ENCODE data around the gene RHOJ.

RHOJ gene

DNA sequence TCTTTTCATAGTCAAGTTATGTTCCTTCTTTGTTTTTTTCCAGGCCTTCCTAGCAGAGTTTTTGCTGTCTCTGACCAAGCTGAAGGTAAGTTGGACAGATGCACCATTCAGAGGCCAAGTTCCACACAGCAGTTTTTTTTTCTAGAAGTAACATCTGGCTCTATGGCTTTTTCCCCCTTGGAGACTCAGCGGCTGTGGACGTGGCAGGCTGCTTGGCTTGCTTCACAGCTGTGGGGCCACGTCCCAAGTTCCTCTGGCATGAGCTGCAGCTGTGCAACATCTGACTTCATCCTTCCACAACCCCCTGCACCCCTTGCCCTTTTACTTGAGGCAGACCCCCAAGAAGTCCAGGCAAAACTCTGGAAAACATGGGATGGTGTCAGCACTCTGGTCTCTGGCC lies 24.2 kb upstream of the RHOJ start:
- H3K4me1 ChIP-seq (ENCODE audit: control insufficient read depth, insufficient read depth, low read length), result peaks cover 1% of the 10 kb centered on the region; the same call in 1 of the 2 replicates
- no peaks in the 10 kb centered on the region for H3K27me3 ChIP-seq (ENCODE audit: control insufficient read depth, insufficient read depth, low read length)
- H3K36me3 ChIP-seq (ENCODE audit: control insufficient read depth, insufficient read depth, low read length), result no peaks in the 10 kb centered on the region
- 0 out of 2 replicates have a peak, but pooled peaks cover 5% of the 10 kb centered on the region for H3K9me3 ChIP-seq (ENCODE audit: control insufficient read depth, insufficient read depth, low read depth, low read length)
- H3K27ac ChIP-seq (ENCODE audit: low read depth, low read length), result no peak overlapping the region
- no peak overlapping the region for H3K4me3 ChIP-seq (ENCODE audit: low read depth, low read length)
- no peak overlapping the region for H3K9ac ChIP-seq (ENCODE audit: low read length)

DNA sequence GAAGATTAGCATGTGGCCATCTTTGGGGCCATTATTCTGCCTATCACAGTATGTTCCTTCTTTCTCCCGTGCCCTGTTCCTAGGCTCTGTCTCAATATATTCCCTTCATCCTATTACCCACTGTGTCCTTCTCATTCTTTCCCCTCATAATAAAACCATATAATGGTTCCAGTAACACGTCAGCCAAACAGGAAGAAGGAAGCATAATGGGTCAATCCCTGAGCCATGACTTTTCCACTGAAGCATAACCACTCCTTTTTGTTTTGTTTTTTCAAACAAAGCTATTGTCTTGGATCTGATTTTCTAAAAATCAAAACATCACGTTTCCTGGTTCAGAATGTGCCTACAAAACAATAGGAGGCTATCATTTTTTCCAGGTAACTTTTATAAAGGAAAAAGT lies 21.3 kb upstream of the RHOJ start:
- no peak overlapping the region for H3K9ac ChIP-seq (ENCODE audit: low read length)
- no peaks in the 10 kb centered on the region for H3K4me1 ChIP-seq (ENCODE audit: control insufficient read depth, insufficient read depth, low read length)
- no peaks in the 10 kb centered on the region for H3K36me3 ChIP-seq (ENCODE audit: control insufficient read depth, insufficient read depth, low read length)
- H3K27me3 ChIP-seq (ENCODE audit: control insufficient read depth, insufficient read depth, low read length), result no peaks in the 10 kb centered on the region
- 0 out of 2 replicates have a peak, but pooled peaks cover 5% of the 10 kb centered on the region for H3K9me3 ChIP-seq (ENCODE audit: control insufficient read depth, insufficient read depth, low read depth, low read length)
- H3K27ac ChIP-seq (ENCODE audit: low read depth, low read length), result no peak overlapping the region
- no peak overlapping the region for H3K4me3 ChIP-seq (ENCODE audit: low read depth, low read length)

DNA sequence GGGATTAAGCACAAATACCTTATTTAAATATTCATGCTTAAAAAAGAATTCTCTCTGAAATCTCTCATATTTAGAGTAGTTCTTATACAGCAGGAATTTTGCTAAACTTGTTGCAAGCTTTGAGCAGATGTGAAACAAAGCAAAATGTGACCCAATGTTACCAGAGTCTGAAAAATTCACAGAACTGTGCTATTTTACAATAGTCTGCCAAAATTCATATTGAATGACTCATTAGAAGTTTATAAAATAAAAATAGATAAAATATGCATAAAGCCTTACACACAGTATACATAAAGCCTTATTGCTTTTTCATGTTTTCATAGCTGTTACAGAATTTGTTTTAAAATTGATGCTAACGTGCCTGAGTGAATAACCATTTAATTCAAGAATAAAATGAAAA lies 17.8 kb upstream of the RHOJ start:
- Histone ChIP-seq H3K4me1 (ENCODE audit: control insufficient read depth, insufficient read depth, low read length) (no peaks in the 10 kb centered on the region), H3K4me3 (ENCODE audit: low read depth, low read length) (no peak overlapping the region), H3K36me3 (ENCODE audit: control insufficient read depth, insufficient read depth, low read length) (no peaks in the 10 kb centered on the region), H3K9me3 (ENCODE audit: control insufficient read depth, insufficient read depth, low read depth, low read length) (0 out of 2 replicates have a peak, but pooled peaks cover 5% of the 10 kb centered on the region), H3K27me3 (ENCODE audit: control insufficient read depth, insufficient read depth, low read length) (no peaks in the 10 kb centered on the region), H3K27ac (ENCODE audit: low read depth, low read length) (no peak overlapping the region), H3K9ac (ENCODE audit: low read length) (no peak overlapping the region)

GRCh38 chr14:63191211-63191610 lies 13.0 kb upstream of the RHOJ start:
- H3K4me1 ChIP-seq (ENCODE audit: control insufficient read depth, insufficient read depth, low read length), result no peaks in the 10 kb centered on the region
- H3K27me3 ChIP-seq (ENCODE audit: control insufficient read depth, insufficient read depth, low read length), result no peaks in the 10 kb centered on the region
- no peak overlapping the region for H3K27ac ChIP-seq (ENCODE audit: low read depth, low read length)
- H3K4me3 ChIP-seq (ENCODE audit: low read depth, low read length), result no peak overlapping the region
- peaks cover 6% of the 10 kb centered on the region for H3K9me3 ChIP-seq (ENCODE audit: control insufficient read depth, insufficient read depth, low read depth, low read length)
- H3K9ac ChIP-seq (ENCODE audit: low read length), result no peak overlapping the region
- H3K36me3 ChIP-seq (ENCODE audit: control insufficient read depth, insufficient read depth, low read length), result no peaks in the 10 kb centered on the region

DNA sequence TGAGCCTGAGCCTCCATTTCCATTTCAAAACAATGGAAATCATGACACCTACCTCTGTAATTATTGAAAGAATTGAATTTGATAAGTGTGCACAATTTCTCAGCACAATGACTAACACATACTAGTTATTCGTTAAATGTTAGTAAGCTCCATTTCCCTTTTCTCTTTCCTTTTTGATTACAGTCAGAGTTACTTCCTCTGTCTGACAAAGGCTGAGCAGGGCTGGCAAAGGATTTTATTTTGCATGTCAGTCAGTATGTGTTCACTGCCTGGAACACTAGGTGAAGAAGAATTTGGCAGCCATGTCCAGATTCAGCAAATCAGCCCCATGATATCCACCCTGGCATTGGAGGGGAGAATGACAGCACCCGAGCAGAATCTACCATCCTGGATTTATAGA lies 12.2 kb upstream of the RHOJ start:
- Histone ChIP-seq H3K4me1 (ENCODE audit: control insufficient read depth, insufficient read depth, low read length) (no peaks in the 10 kb centered on the region), H3K27ac (ENCODE audit: low read depth, low read length) (no peak overlapping the region), H3K9me3 (ENCODE audit: control insufficient read depth, insufficient read depth, low read depth, low read length) (peaks cover 6% of the 10 kb centered on the region), H3K27me3 (ENCODE audit: control insufficient read depth, insufficient read depth, low read length) (no peaks in the 10 kb centered on the region), H3K36me3 (ENCODE audit: control insufficient read depth, insufficient read depth, low read length) (no peaks in the 10 kb centered on the region), H3K4me3 (ENCODE audit: low read depth, low read length) (no peak overlapping the region), H3K9ac (ENCODE audit: low read length) (no peak overlapping the region)

DNA sequence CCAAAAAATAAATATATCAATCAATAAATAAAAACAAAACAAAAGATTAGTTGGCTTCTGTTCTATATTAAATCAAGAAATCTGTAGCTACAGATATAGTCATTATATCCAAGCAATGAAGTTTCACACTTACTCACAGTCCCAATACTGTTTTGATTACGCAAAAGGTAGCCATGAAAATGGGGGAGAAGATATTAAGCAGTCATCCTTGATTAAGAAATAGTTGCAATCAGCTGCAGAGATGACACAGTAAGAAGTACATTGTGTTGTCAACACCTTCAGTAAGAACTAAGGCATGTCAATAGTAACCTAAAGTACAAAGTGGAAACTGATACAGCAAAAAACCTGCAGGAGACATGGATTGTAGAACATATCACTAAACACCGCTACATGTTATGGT lies 11.0 kb upstream of the RHOJ start:
- H3K9me3 ChIP-seq (ENCODE audit: control insufficient read depth, insufficient read depth, low read depth, low read length), result peaks cover 6% of the 10 kb centered on the region
- H3K9ac ChIP-seq (ENCODE audit: low read length), result no peak overlapping the region
- no peaks in the 10 kb centered on the region for H3K27me3 ChIP-seq (ENCODE audit: control insufficient read depth, insufficient read depth, low read length)

DNA sequence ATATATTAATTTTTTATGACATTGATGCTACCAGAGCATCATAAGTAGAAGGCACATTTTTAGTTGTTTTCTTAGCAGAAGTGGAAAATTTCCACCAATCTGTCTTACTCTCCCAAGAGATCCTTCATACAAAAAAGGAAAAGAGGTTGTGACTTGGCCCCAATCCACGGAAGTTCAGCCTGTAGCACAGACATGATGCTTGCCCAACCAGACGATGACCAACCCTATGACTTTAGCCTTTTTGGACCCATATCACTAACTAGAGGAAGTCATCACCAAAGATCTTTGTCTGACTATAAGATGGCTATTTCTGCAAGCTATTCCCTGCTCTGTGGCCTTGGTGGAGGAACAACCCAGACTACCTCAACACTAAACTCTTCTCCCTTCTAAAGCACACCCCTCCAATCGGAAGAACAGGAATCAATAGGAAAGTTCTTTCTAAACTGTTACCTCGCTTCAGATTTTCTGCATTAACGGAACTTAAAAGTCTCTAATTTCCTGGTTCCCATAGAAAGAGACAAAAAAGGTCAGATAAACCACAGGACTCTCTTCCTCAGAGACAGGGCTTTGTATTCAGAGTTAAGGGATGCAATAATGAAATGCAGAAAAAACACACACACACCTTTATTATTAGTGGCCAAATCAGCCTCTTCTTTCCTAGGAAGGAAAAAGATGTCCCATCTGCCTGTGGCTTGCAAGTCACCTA lies 4.1 kb upstream of the RHOJ start:
- H3K4me3 ChIP-seq (ENCODE audit: low read depth, low read length), result no peak overlapping the region
- H3K4me1 ChIP-seq (ENCODE audit: control insufficient read depth, insufficient read depth, low read length), result peaks cover 12% of the 10 kb centered on the region
- H3K9ac ChIP-seq (ENCODE audit: low read length), result no peak overlapping the region
- no peaks in the 10 kb centered on the region for H3K9me3 ChIP-seq (ENCODE audit: control insufficient read depth, insufficient read depth, low read depth, low read length)
- H3K27me3 ChIP-seq (ENCODE audit: control insufficient read depth, insufficient read depth, low read length), result no peaks in the 10 kb centered on the region
- H3K36me3 ChIP-seq (ENCODE audit: control insufficient read depth, insufficient read depth, low read length), result no peaks in the 10 kb centered on the region
- H3K27ac ChIP-seq (ENCODE audit: low read depth, low read length), result no peak overlapping the region

More for the DNA sequence above, 11.0 kb upstream of the RHOJ start:
- Histone ChIP-seq H3K27ac (ENCODE audit: low read depth, low read length) (no peak overlapping the region), H3K4me3 (ENCODE audit: low read depth, low read length) (no peak overlapping the region), H3K36me3 (ENCODE audit: control insufficient read depth, insufficient read depth, low read length) (no peaks in the 10 kb centered on the region), H3K4me1 (ENCODE audit: control insufficient read depth, insufficient read depth, low read length) (no peaks in the 10 kb centered on the region)

GRCh38 chr14:63200767-63201166 lies 3.5 kb upstream of the RHOJ start:
- Histone ChIP-seq H3K9ac (ENCODE audit: low read length) (no peak overlapping the region), H3K36me3 (ENCODE audit: control insufficient read depth, insufficient read depth, low read length) (no peaks in the 10 kb centered on the region), H3K27me3 (ENCODE audit: control insufficient read depth, insufficient read depth, low read length) (no peaks in the 10 kb centered on the region), H3K4me3 (ENCODE audit: low read depth, low read length) (no peak overlapping the region), H3K4me1 (ENCODE audit: control insufficient read depth, insufficient read depth, low read length) (peaks cover 12% of the 10 kb centered on the region), H3K9me3 (ENCODE audit: control insufficient read depth, insufficient read depth, low read depth, low read length) (no peaks in the 10 kb centered on the region), H3K27ac (ENCODE audit: low read depth, low read length) (no peak overlapping the region)

DNA sequence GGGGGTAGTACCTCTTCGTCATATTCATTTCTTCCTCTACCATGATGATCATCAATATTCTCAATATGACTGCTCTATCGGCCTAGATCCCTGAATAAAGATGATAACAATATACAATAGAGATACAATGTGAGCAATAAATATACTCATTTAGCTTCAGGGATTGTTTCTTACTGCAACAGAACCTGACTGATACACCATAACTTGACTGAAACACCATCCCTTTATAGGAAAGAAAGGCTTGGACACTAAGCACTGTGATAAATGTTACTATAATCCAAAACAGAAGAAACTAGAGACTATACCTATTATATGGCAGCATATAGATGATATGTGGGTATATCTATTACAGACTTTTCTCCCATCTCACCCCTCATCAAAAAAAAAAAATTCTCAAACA lies 1.2 kb upstream of the RHOJ start:
- Histone ChIP-seq H3K9ac (ENCODE audit: low read length) (no peak overlapping the region), H3K27ac (ENCODE audit: low read depth, low read length) (no peak overlapping the region), H3K36me3 (ENCODE audit: control insufficient read depth, insufficient read depth, low read length) (no peaks in the 10 kb centered on the region), H3K4me1 (ENCODE audit: control insufficient read depth, insufficient read depth, low read length) (peaks cover 12% of the 10 kb centered on the region), H3K9me3 (ENCODE audit: control insufficient read depth, insufficient read depth, low read depth, low read length) (no peaks in the 10 kb centered on the region), H3K27me3 (ENCODE audit: control insufficient read depth, insufficient read depth, low read length) (no peaks in the 10 kb centered on the region), H3K4me3 (ENCODE audit: low read depth, low read length) (no peak overlapping the region)

DNA sequence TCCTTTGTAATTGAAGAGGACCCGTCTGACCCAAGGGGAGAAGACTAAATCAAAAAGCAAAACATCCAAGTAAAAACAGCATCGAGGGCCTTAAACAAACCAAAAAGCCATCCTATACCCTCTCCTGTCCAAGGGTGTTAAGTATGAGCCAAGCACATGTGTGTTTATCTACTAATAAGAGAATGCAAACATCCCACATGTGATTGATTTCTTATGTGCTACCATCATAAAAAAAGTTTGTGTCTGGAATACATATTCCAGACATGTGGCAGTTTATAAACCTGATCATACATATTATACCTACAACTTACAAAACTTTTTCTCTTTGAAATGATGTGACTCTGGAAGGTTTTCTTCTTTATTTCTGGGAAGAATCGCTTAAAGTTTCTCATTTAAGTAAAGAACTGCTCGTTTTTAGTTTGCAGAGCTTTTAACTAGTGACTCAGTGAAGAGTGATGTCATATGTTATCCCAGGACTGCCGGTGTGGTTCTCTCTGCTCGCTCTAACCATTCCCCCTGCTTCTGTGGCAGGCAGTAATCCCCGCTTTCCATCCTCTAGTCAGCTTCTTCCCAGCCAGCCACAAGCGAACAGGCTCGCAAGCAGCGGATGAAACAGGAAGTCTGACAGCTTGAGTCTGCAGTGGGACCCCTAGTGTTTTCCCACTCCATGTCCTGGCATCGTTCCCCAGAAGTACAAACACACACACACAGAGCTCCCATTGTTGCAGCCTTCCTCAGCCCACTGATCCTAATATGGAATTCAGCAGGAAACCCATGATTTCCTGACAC lies 431 bp upstream of the RHOJ start:
- no peak overlapping the region; the same call in 1 of the 2 replicates for H3K27ac ChIP-seq (ENCODE audit: low read depth, low read length)
- no peaks in the 10 kb centered on the region for H3K27me3 ChIP-seq (ENCODE audit: control insufficient read depth, insufficient read depth, low read length)
- H3K4me1 ChIP-seq (ENCODE audit: control insufficient read depth, insufficient read depth, low read length), result peaks cover 12% of the 10 kb centered on the region
- no peaks in the 10 kb centered on the region for H3K9me3 ChIP-seq (ENCODE audit: control insufficient read depth, insufficient read depth, low read depth, low read length)
- H3K36me3 ChIP-seq (ENCODE audit: control insufficient read depth, insufficient read depth, low read length), result no peaks in the 10 kb centered on the region
- H3K4me3 ChIP-seq (ENCODE audit: low read depth, low read length), result peak overlapping the region; percentile 37
- no peak overlapping the region for H3K9ac ChIP-seq (ENCODE audit: low read length)

DNA sequence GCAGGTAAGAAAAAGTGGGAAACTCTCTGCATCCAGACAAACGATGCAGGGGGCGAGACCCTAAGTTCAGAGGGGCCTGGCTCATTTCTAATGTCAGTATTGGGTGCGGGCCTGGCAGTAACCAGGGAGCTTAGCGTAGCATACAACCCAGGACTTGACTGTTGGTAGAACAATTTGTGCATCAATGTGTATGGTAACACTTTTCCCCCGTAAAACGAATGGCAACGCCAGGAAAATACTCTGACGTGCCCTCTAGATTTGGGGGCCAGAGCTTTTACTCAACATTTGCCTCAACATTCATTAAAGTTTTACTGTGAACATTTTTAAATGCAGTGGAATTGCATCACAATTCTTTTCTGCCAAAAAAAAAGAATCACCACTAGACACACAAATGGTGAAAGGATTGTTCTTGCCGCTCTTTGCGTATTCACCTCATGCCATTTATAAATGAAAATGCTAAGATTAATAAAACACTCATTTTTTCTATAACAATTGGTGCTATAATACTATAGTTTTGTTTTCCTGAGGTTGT lies 867 bp downstream of the RHOJ start:
- Histone ChIP-seq H3K36me3 (ENCODE audit: control insufficient read depth, insufficient read depth, low read length) (no peaks in the 10 kb centered on the region), H3K27me3 (ENCODE audit: control insufficient read depth, insufficient read depth, low read length) (no peaks in the 10 kb centered on the region), H3K9ac (ENCODE audit: low read length) (no peak overlapping the region), H3K27ac (ENCODE audit: low read depth, low read length) (no peak overlapping the region), H3K4me3 (ENCODE audit: low read depth, low read length) (peak overlapping the region; percentile 37; the same call in 1 of the 2 replicates), H3K9me3 (ENCODE audit: control insufficient read depth, insufficient read depth, low read depth, low read length) (no peaks in the 10 kb centered on the region), H3K4me1 (ENCODE audit: control insufficient read depth, insufficient read depth, low read length) (peaks cover 12% of the 10 kb centered on the region)
